ENCODE data around the gene ATP2A3.

GRCh38 chr17:3884188-3884587, 80.0 kb downstream of the ATP2A3 start:
- TF ChIP-seq CTCF (IDR thresholded peaks at IDR 0.05; ENCODE audit: insufficient read depth, low read depth, low read length) (no peak), EZH2 (IDR thresholded peaks at IDR 0.05; ENCODE audit: insufficient read depth, low read length) (no peak)

Data from astrocyte (in vitro differentiated cells and primary cell).